ENCODE data around the gene F12. TPM values are rescaled to one million over a fixed set of nuclear protein-coding genes. Genes with fewer than 3 reads are reported as not detected.
A peak's percentile ranks its signal among the peaks of the same experiment; 100 is the strongest.

Gene F12
- total RNA-seq, 5 donors from 2014 or later (not counting 1 experiment from before 2014, with no cell fraction given), result 0.28 to 0.98 (median 0.42) TPM; not detected in 1

DNA sequence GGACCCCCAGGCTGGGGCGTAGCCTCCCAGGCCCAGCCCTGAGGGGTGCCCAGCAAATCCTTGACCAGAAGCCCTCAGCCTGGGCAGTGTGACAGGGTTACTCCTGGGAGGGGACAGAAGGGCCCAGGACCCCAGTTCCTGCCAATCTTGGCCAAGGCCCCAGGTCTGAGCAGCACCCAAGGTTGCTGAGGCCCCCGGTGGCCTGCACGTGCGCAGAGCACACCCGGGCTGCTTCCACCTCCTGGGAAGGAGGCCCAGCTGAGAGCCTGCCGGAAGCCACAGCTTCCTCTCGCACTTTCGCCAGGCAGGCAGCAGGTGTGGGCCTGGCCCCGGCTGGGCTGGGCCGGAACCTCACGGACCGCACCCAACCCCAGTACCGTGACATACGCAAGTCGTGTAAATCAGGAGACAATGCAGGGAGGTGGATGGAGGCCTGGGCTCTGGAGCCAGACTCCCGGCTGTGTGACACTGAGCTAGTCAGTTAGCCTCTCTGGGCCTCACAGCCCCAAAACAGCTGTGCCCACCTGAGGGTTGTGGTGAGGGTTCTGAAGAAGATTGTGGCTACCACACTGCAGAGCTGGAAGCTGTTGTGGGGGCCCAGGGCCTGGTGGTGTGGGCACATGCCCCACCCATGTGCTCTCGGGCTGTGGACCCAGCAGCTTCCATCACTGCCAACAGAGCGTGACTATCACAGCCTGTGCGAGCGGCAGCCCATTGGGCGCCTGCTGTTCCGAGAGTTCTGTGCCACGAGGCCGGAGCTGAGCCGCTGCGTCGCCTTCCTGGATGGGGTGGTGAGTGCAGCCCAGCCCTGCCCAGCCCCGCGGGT lies 22.2 kb upstream of the F12 start:
- Mint-ChIP-seq H3K27ac (peak overlapping the region; percentile 95), H3K9me3 (no peaks in the 10 kb centered on the region), H3K27me3 (no peaks in the 10 kb centered on the region), H3K4me1 (peaks cover 61 to 84% (median 84%) of the 10 kb centered on the region in 3 donors), H3K4me3 (peak overlapping the region; percentile 79 to 92 (median 86)), H3K36me3 (peaks cover 17% of the 10 kb centered on the region)
- ATAC-seq (replicated peaks in 1 of 4), result peak; percentile 29 to 49 (median 47)
- Histone ChIP-seq H3K27ac (ENCODE audit: low read length) (peak overlapping the region; percentile 84), H3K9me3 (no peaks in the 10 kb centered on the region), H3K4me1 (ENCODE audit: control insufficient read depth in 1 of 2, extremely low read depth in 1 of 2, insufficient read depth in 2 of 2, low read length in 2 of 2) (peaks cover 64 to 95% of the 10 kb centered on the region in 2 experiments), H3K36me3 (ENCODE audit: control insufficient read depth in 2 of 2, extremely low read depth in 1 of 2, insufficient read depth in 1 of 2, low read length in 1 of 2) (peaks cover 30 to 72% of the 10 kb centered on the region in 2 donors), H3K4me3 (ENCODE audit: control insufficient read depth in 1 of 2, extremely low read depth in 1 of 2, low read length in 1 of 2) (peak overlapping the region; percentile 41 to 53), H3K27me3 (replicated peaks in 1 of 2; ENCODE audit: control insufficient read depth in 2 of 2, extremely low read depth in 1 of 2, insufficient read depth in 2 of 2, low read length in 1 of 2) (no peaks in the 10 kb centered on the region)
- DNase-seq, result peak in 34 of 35 experiments; percentile 54 to 85 (median 67)
- CTCF ChIA-PET, result interaction anchor here (0.6 to 2.1 kb wide), 9 partner anchors 9 to 42 kb away, joined by 3 to 19 read pairs (median 9); no protein-coding TSS in a partner anchor
- POLR2A ChIA-PET, result interaction anchor here (0.6 to 1.5 kb wide), 4 partner anchors 9 to 66 kb away, joined by 3 to 27 read pairs (median 4); partner anchors contain the start of genes PDLIM7 (in 1 of the 2) and PRR7 (in 1 of the 2)
- WGBS (ENCODE audit: insufficient coverage), result 2% methylated on average over 26 of the region's 29 CpGs

DNA sequence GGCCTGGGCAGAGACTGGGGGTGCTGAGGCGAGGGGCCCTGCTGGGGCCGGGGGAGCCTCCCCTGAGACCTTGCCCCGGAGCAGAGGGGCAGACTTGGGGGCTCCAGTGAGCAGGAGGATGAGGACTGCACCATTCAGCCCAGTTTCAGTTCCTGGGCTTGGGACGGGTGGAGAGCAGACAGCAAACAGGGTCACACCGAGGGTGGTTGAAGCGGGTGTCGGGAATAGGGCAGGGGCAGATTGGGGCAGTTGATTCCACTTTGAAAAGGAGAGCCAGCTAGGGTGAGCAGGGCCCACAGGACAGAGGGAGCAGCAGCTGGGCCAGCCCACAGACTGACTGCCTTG lies 21.6 kb upstream of the F12 start:
- H3K27ac Mint-ChIP-seq, result peak overlapping the region; percentile 95
- POLR2A ChIA-PET, result interaction anchor here (1.0 to 1.5 kb wide), 2 partner anchors 10 to 15 kb away, joined by 3 to 27 read pairs; partner anchors contain the start of gene PRR7 (in 1 of the 2)
- DNase-seq (no peak), ATAC-seq (replicated peaks in 1 of 4) (no peak)
- Histone ChIP-seq H3K27me3 (replicated peaks in 1 of 2; ENCODE audit: control insufficient read depth in 2 of 2, extremely low read depth in 1 of 2, insufficient read depth in 2 of 2, low read length in 1 of 2) (no peaks in the 10 kb centered on the region), H3K36me3 (ENCODE audit: control insufficient read depth in 2 of 2, extremely low read depth in 1 of 2, insufficient read depth in 1 of 2, low read length in 1 of 2) (peaks cover 30 to 66% of the 10 kb centered on the region in 2 donors), H3K9me3 (no peaks in the 10 kb centered on the region), H3K4me1 (ENCODE audit: control insufficient read depth in 1 of 2, extremely low read depth in 1 of 2, insufficient read depth in 2 of 2, low read length in 2 of 2) (peaks cover 63 to 90% of the 10 kb centered on the region in 2 experiments), H3K27ac (ENCODE audit: low read length) (peak overlapping the region; percentile 84), H3K4me3 (ENCODE audit: control insufficient read depth in 1 of 2, extremely low read depth in 1 of 2, low read length in 1 of 2) (peak overlapping the region; percentile 29 to 41)
- H3K4me3 Mint-ChIP-seq, result peak overlapping the region; percentile 79 to 92 (median 86)
- CTCF ChIA-PET, result interaction anchor here (0.6 to 2.2 kb wide), 9 partner anchors 10 to 42 kb away, joined by 3 to 19 read pairs (median 10); no protein-coding TSS in a partner anchor
- H3K9me3 Mint-ChIP-seq, result no peaks in the 10 kb centered on the region
- peaks cover 60 to 86% (median 85%) of the 10 kb centered on the region in 3 donors for H3K4me1 Mint-ChIP-seq
- WGBS (ENCODE audit: insufficient coverage), result 37% methylated on average over 7 of the region's 7 CpGs
- peaks cover 16% of the 10 kb centered on the region for H3K36me3 Mint-ChIP-seq
- no peaks in the 10 kb centered on the region for H3K27me3 Mint-ChIP-seq

DNA sequence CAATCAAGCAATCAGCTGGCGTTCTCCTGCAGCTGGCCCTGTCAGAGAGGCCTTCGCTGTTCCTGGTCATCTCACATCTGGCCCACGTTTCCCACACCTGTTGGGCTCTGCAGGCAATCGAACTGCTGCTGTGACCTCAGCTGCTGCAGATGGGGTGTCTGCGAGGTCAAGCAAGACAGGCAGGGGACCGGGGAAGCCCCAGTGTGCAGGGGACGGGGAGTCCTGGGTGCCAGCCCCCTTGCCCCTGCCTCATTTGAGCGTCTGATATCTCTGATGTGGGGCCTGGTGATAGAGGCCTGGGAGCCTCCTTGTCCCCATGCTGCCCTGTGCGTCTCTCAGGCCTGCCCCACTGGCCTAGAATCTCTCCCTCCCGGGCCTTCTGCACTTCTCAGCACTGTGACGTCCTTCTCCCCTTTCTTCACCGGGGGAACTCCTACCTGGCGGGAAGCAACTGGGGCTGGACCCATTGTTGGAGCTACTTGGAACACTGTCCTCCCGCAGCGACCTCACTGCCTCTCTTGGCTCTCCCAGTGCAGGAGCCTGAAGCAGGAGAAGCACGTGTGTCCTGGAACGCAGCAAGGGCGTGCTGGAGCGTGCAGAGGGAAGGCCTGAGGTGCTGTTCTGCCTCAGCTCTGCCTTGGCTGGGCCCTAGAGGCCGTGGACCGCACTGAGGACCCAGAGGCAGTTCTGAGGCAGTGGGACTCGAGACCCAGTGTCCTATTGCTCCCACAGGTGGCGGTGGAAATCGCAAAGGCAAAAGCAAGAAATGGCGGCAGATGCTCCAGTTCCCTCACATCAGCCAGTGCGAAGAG lies 21.0 kb upstream of the F12 start:
- no peaks in the 10 kb centered on the region for H3K9me3 Mint-ChIP-seq
- 53% methylated on average over 24 of the region's 26 CpGs for WGBS (ENCODE audit: insufficient coverage)
- peaks cover 65 to 86% (median 86%) of the 10 kb centered on the region in 3 donors for H3K4me1 Mint-ChIP-seq
- H3K27me3 Mint-ChIP-seq, result no peaks in the 10 kb centered on the region
- Histone ChIP-seq H3K36me3 (ENCODE audit: control insufficient read depth in 2 of 2, extremely low read depth in 1 of 2, insufficient read depth in 1 of 2, low read length in 1 of 2) (peaks cover 25 to 60% of the 10 kb centered on the region in 2 donors), H3K4me1 (ENCODE audit: control insufficient read depth in 1 of 2, extremely low read depth in 1 of 2, insufficient read depth in 2 of 2, low read length in 2 of 2) (peaks cover 63 to 90% of the 10 kb centered on the region in 2 experiments), H3K27ac (ENCODE audit: low read length) (peak overlapping the region; percentile 84), H3K9me3 (no peaks in the 10 kb centered on the region), H3K27me3 (replicated peaks in 1 of 2; ENCODE audit: control insufficient read depth in 2 of 2, extremely low read depth in 1 of 2, insufficient read depth in 2 of 2, low read length in 1 of 2) (no peaks in the 10 kb centered on the region), H3K4me3 (ENCODE audit: control insufficient read depth in 1 of 2, extremely low read depth in 1 of 2, low read length in 1 of 2) (peak overlapping the region; percentile 63 to 85)
- CTCF ChIA-PET, result interaction anchor here (0.7 to 2.2 kb wide), 8 partner anchors 8 to 114 kb away, joined by 3 to 12 read pairs (median 4); no protein-coding TSS in a partner anchor
- ATAC-seq (replicated peaks in 1 of 4), result no peak
- DNase-seq, result peak in 1 of 35 experiments; percentile 24
- H3K36me3 Mint-ChIP-seq, result peaks cover 14% of the 10 kb centered on the region
- peak overlapping the region; percentile 95 for H3K27ac Mint-ChIP-seq
- peak overlapping the region; percentile 79 to 92 (median 86) for H3K4me3 Mint-ChIP-seq
- POLR2A ChIA-PET, result interaction anchor here (0.7 kb wide), 2 partner anchors 14 to 41 kb away, joined by 3 to 5 read pairs; no protein-coding TSS in a partner anchor

DNA sequence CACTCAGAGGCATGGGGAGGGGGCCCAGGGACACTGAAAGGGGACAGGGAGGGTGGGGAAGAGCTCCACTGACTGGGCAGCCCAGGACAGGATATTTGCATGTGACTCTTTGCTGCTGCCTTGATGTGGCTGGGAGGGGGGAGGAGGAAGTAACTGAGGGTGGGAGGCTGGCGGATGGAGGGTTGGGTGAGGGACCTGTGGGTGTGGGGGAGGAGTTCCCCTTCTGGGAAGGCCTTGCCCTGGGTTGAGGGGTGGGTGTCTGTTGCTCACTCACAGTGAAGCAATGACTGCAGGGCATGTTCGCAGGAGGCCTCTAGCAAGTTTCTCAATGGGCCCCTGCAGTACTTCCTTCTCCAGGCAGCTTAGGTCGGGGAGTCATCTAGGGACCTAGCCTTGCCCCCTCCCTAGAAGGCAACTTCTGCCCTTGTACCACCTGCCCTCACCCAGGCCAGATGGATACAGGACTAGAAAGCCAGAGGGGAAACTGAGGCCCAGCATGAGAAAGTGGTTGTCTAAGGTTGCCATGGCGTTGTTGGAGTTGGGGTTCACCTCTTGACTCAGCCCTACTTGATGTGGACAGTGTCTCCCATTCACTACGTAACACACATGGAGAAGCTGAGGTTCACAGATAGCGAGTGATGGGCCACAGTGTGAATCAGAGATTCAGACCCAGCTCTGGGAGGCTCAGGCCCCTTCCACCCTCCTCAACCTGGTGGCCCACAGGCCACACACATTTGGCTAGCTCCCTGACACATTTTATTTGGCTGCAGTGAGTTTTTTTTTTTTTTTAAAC lies 20.1 kb upstream of the F12 start:
- H3K4me3 Mint-ChIP-seq, result peak overlapping the region; percentile 79 to 92 (median 86)
- peak overlapping the region; percentile 95 for H3K27ac Mint-ChIP-seq
- Histone ChIP-seq H3K4me3 (ENCODE audit: control insufficient read depth in 1 of 2, extremely low read depth in 1 of 2, low read length in 1 of 2) (peak overlapping the region; percentile 68 to 85), H3K9me3 (no peaks in the 10 kb centered on the region), H3K27me3 (replicated peaks in 1 of 2; ENCODE audit: control insufficient read depth in 2 of 2, extremely low read depth in 1 of 2, insufficient read depth in 2 of 2, low read length in 1 of 2) (no peaks in the 10 kb centered on the region), H3K27ac (ENCODE audit: low read length) (peak overlapping the region; percentile 84), H3K36me3 (ENCODE audit: control insufficient read depth in 2 of 2, extremely low read depth in 1 of 2, insufficient read depth in 1 of 2, low read length in 1 of 2) (peaks cover 18 to 51% of the 10 kb centered on the region in 2 donors), H3K4me1 (ENCODE audit: control insufficient read depth in 1 of 2, extremely low read depth in 1 of 2, insufficient read depth in 2 of 2, low read length in 2 of 2) (peaks cover 62 to 90% of the 10 kb centered on the region in 2 experiments)
- ChIA-PET CTCF (interaction anchor here (0.7 to 2.2 kb wide), 9 partner anchors 9 to 113 kb away, joined by 3 to 12 read pairs (median 4); no protein-coding TSS in a partner anchor), POLR2A (interaction anchor here (0.6 to 0.7 kb wide), 3 partner anchors 15 to 40 kb away, joined by 3 to 5 read pairs (median 3); no protein-coding TSS in a partner anchor)
- peaks cover 14% of the 10 kb centered on the region for H3K36me3 Mint-ChIP-seq
- H3K4me1 Mint-ChIP-seq, result peaks cover 69 to 85% (median 82%) of the 10 kb centered on the region in 3 donors
- 0% methylated on average over 2 of the region's 6 CpGs for WGBS (ENCODE audit: insufficient coverage)
- DNase-seq (peak; percentile 70 to 93 (median 87)), ATAC-seq (replicated peaks in 1 of 4) (peak; percentile 13 to 29 (median 15))
- H3K27me3 Mint-ChIP-seq, result no peaks in the 10 kb centered on the region
- H3K9me3 Mint-ChIP-seq, result no peaks in the 10 kb centered on the region

DNA sequence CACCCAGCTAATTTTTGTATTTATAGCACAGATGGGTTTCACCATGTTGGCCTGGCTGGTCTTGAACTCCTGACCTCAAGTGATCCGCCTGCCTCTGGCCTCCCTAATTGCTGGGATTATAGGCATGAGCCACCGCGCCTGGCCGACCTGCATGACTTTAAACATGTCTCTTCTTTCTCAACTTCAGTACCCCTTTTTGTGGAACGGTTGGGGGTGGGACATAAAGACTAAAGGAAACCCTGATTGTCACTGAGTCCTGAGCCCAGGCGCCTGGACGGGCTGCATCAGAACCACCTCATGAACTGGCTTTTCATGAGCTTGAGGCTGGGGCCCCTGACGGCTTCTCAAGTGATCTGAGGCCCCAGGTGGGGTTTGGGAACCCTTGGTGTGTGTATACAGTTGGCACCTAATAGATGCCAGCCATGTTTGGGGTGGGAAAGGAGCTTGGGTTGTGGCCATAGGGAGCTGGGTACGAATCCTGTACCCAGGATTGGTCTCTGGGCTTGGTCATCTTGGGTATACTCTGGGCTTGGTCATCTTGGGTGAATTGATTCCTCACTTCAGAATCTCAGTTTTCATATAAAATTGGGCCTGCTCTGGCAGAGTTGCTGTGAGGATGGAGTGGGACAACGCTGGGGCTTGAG lies 19.3 kb upstream of the F12 start:
- no peaks in the 10 kb centered on the region for H3K27me3 Mint-ChIP-seq
- POLR2A ChIA-PET, result no interaction called here
- H3K36me3 ChIP-seq (ENCODE audit: control insufficient read depth in 2 of 2, extremely low read depth in 1 of 2, insufficient read depth in 1 of 2, low read length in 1 of 2), result peaks cover 13 to 43% of the 10 kb centered on the region in 2 donors
- 4% methylated on average over 3 of the region's 10 CpGs for WGBS (ENCODE audit: insufficient coverage)
- ATAC-seq (replicated peaks in 1 of 4), result no peak
- CTCF ChIA-PET, result interaction anchor here in 1 of 2 donors (0.9 to 2.2 kb wide), 5 partner anchors 10 to 38 kb away, joined by 3 to 12 read pairs (median 4); no protein-coding TSS in a partner anchor
- H3K27me3 ChIP-seq (replicated peaks in 1 of 2; ENCODE audit: control insufficient read depth in 2 of 2, extremely low read depth in 1 of 2, insufficient read depth in 2 of 2, low read length in 1 of 2), result no peaks in the 10 kb centered on the region
- peak overlapping the region; percentile 68 to 85 for H3K4me3 ChIP-seq (ENCODE audit: control insufficient read depth in 1 of 2, extremely low read depth in 1 of 2, low read length in 1 of 2)
- DNase-seq, result no peak
- no peaks in the 10 kb centered on the region for H3K9me3 Mint-ChIP-seq
- H3K27ac ChIP-seq (ENCODE audit: low read length), result peak overlapping the region; percentile 84
- H3K4me1 ChIP-seq (ENCODE audit: control insufficient read depth in 1 of 2, extremely low read depth in 1 of 2, insufficient read depth in 2 of 2, low read length in 2 of 2), result peaks cover 55 to 88% of the 10 kb centered on the region in 2 experiments
- peak overlapping the region; percentile 95 for H3K27ac Mint-ChIP-seq
- H3K9me3 ChIP-seq, result no peaks in the 10 kb centered on the region
- peak overlapping the region; percentile 79 to 92 (median 86) for H3K4me3 Mint-ChIP-seq
- H3K36me3 Mint-ChIP-seq, result peaks cover 11% of the 10 kb centered on the region
- peaks cover 65 to 81% (median 78%) of the 10 kb centered on the region in 3 donors for H3K4me1 Mint-ChIP-seq
